ENCODE results near the gene XBP1.

GRCh38 chr22:28846994-28847393 lies 46.6 kb upstream of the XBP1 start:
- TF ChIP-seq CTCF (IDR thresholded peaks at IDR 0.05) (no peak), EZH2 (IDR thresholded peaks at IDR 0.05; ENCODE audit: borderline replicate concordance, insufficient read depth, low read depth, low read length, poor library complexity, severe bottlenecking) (no peak)

Measured in B cell (primary cell).